ENCODE results near the gene PAX8. TPM values are rescaled to one million over a fixed set of nuclear protein-coding genes. Genes with fewer than 3 reads are reported as not detected.
"Not testable (repeated sequence)": the region's sequence is repeated elsewhere in the genome, so short reads cannot be mapped to it uniquely, and the experiment has no call there.

The PAX8 gene
- polyA plus RNA-seq, 1 donor from 2014 or later: 0.85 TPM

- peak overlapping the region in 1 of 3 donors; percentile 81 for H3K27ac Mint-ChIP-seq
These were observed 38.4 kb downstream of the PAX8 start for GRCh38 chr2:113240150-113240914.

DNA sequence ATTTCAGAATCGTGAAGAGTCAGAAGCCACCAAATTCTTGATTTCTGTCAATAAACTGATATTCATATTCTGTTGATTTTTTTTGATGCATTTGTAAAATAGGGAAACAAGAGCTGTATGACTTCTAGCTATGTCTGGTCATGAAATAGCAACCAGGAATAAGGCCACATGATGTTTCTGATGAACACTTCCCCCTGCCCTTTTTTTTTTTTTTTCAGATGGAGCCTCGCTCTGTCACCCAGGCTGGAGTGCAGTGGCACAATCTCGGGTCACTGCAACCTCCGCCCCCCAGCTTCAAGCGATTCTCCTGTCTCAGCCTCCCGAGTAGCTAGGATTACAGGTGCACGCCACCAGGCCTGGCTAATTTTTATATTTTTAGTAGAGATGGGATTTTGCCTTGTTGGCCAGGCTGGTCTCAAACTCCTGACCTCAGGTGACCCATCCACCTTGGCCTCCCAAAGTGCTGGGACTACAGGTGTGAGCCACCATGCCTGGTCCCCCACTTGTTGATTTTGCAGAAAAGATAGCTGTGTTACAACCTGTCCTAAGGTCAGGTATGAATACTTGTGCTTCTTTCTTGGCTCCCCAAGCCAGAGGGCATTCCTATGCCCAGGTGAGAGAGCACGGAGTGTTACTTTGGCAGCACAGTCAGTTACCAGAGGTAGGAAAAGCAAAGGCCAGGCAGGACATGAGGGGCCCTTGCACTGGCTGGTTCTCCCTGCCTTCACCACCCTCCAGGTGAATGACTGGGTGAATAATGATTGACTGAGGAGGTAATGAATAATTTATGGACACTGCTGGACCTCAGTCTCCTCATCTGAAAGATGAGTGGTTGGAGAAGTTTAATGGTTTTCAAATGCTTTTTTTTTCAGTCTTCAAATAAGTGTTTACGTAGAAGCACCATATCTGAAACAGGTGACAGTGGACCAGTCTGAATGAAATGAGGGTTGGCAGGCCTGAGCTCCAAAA, 39.6 kb downstream of the PAX8 start:
- H3K9me3 Mint-ChIP-seq: no peaks in the 10 kb centered on the region
- no peaks in the 10 kb centered on the region for H3K36me3 Mint-ChIP-seq
- no peaks in the 10 kb centered on the region for H3K4me1 Mint-ChIP-seq
- H3K27me3 Mint-ChIP-seq: peaks cover 1% of the 10 kb centered on the region
- H3K27ac Mint-ChIP-seq: no peak overlapping the region
- H3K4me3 Mint-ChIP-seq: no peak overlapping the region

More at GRCh38 chr2:113240150-113240914, 38.4 kb downstream of the PAX8 start:
- Mint-ChIP-seq H3K27me3 (peaks cover 1% of the 10 kb centered on the region), H3K36me3 (peaks cover under 1% of the 10 kb centered on the region), H3K4me3 (no peak overlapping the region), H3K9me3 (no peaks in the 10 kb centered on the region), H3K4me1 (no peaks in the 10 kb centered on the region)

DNA sequence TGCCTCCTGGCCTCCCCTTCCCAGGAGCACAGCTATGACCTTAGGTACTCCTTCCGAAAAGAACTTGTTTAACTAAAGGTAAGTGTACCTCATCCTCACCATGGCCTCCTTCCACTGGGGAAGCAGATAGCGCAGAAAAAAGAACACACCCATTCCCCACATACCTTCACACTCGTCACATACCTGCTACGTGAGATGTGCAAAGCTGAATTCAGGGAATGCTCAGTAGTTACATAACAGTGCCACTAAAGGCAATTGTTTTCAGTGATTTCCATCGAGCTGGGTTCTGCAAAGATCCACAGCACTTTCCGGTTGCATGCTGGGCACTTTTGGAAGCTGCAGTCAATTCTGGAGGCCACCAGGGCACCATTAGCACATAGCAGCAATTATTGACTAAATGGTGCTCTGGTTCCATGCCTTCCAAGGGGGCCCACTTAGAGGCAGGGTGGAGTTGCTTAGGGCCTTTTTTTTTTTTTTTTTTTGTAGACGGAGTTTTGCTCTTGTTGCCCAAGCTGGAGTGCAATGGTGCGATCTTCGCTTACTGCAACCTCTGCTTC, 41.0 kb downstream of the PAX8 start:
- no peaks in the 10 kb centered on the region for H3K27me3 Mint-ChIP-seq
- H3K27ac Mint-ChIP-seq: no peak overlapping the region
- H3K36me3 Mint-ChIP-seq: no peaks in the 10 kb centered on the region
- no peaks in the 10 kb centered on the region for H3K9me3 Mint-ChIP-seq
- no peaks in the 10 kb centered on the region for H3K4me1 Mint-ChIP-seq
- peak overlapping the region in 2 of 4 donors; percentile 47 to 65 for H3K4me3 Mint-ChIP-seq

- peak overlapping the region in 2 of 4 donors; percentile 65 to 76 for H3K4me3 Mint-ChIP-seq
These were observed 42.2 kb downstream of the PAX8 start for GRCh38 chr2:113236367-113237159.

DNA sequence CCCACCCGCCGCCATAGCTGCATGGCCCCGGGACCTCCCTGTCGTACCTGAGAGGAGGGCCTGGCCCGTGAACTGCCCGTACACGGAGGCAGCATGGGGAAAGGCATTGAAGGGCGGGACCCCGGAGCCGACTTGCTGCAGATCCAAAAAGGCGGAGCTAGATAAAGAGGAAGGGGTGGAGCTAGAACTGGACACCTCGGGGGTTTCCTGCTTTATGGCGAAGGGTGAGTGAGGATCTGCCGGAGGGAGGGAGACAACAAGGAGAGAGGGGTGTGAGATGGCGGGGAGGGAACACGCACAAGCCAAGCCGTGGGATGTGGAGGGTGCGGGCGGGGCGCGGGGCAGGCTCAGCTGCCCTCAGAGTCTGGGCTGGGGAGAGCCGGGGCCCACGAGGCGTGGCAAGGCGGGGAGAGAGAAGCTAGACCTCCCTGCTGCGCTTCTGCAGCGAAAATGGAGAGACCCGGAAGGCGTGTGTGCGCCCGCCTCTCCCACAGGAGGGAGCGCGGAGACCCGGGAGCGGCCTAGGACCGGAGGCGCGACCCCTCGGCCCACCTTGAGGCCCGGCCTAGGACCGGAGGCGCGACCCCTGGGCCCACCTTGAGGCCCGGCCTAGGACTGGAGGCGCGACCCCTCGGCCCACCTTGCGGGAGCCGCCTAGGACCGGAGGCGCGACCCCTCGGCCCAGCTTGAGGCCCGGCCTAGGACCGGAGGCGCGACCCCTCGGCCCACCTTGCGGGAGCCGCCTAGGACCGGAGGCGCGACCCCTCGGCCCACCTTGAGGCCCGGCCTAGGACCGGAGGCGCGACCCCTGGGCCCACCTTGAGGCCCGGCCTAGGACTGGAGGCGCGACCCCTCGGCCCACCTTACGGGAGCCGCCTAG, 43.1 kb downstream of the PAX8 start:
- Mint-ChIP-seq H3K27ac (peak overlapping the region; percentile 84 to 89 (median 85)), H3K4me3 (peak overlapping the region; percentile 75 to 97 (median 90))
- not testable (repeated sequence) for H3K27me3 Mint-ChIP-seq, H3K9me3 Mint-ChIP-seq, H3K4me1 Mint-ChIP-seq, H3K36me3 Mint-ChIP-seq

More at GRCh38 chr2:113236367-113237159, 42.2 kb downstream of the PAX8 start:
- Mint-ChIP-seq H3K4me1 (no peaks in the 10 kb centered on the region), H3K36me3 (no peaks in the 10 kb centered on the region), H3K27ac (no peak overlapping the region), H3K27me3 (no peaks in the 10 kb centered on the region), H3K9me3 (no peaks in the 10 kb centered on the region)

- no peaks in the 10 kb centered on the region for H3K27me3 Mint-ChIP-seq
- H3K9me3 Mint-ChIP-seq: no peaks in the 10 kb centered on the region
- no peaks in the 10 kb centered on the region for H3K4me1 Mint-ChIP-seq
- peak overlapping the region; percentile 75 to 97 (median 90) for H3K4me3 Mint-ChIP-seq
- peak overlapping the region in 2 of 3 donors; percentile 85 to 89 for H3K27ac Mint-ChIP-seq
- no peaks in the 10 kb centered on the region for H3K36me3 Mint-ChIP-seq
These were observed 43.9 kb downstream of the PAX8 start for GRCh38 chr2:113234721-113235346.

DNA sequence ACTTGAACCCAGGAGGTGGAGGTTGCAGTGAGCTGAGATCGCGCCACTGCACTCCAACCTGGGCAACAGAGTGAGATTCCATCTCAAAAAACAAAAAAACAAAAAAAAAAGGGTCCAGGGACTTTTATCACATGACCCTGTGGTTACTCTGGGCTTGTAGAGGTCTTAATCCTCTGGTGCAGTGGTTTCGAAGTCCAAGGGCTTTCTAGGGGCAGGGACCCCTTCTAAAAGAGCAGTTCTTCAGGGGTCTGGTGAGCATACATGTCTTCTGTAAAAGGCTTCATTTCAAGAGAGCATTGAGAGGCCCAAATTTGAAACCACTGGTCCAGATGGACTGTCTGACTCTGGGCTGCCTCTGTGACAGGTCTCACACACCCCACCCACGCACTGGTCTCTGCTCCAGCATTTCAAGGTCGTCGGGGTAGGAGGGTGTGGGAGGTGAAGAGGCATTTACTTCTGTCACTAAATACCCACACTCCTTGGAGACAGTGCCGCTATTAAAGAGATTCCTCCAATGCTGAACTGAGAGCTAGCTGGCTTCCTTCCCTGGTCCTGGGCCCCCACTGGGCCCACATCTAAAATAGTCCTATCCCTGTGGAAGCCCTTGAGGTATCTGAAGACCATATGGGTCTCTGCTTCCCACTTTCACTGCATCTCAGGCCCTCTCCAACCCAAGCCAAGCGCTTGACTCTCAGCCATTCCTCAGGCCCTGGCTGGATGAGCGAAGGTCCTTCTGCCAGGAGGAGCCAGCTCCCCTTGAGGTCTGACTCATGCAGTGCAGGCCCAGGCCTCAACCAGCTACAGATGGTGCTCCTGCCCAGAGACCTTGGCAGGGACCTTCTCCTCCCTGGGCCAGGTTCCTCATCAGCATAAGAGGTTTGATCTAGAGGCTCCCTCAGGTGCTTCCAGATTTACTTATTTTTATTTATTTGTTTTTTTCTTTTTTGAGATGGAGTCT, 44.8 kb downstream of the PAX8 start:
- H3K4me1 Mint-ChIP-seq: no peaks in the 10 kb centered on the region
- no peaks in the 10 kb centered on the region for H3K36me3 Mint-ChIP-seq
- H3K27me3 Mint-ChIP-seq: peaks cover 1% of the 10 kb centered on the region
- H3K27ac Mint-ChIP-seq: peak overlapping the region in 1 of 3 donors; percentile 50
- peak overlapping the region in 1 of 4 donors; percentile 23 for H3K4me3 Mint-ChIP-seq
- no peaks in the 10 kb centered on the region for H3K9me3 Mint-ChIP-seq

GRCh38 chr2:113232740-113233139, 46.0 kb downstream of the PAX8 start:
- Mint-ChIP-seq H3K36me3 (no peaks in the 10 kb centered on the region), H3K4me3 (no peak overlapping the region), H3K27me3 (peaks cover 1% of the 10 kb centered on the region), H3K9me3 (no peaks in the 10 kb centered on the region), H3K27ac (no peak overlapping the region), H3K4me1 (no peaks in the 10 kb centered on the region)

DNA sequence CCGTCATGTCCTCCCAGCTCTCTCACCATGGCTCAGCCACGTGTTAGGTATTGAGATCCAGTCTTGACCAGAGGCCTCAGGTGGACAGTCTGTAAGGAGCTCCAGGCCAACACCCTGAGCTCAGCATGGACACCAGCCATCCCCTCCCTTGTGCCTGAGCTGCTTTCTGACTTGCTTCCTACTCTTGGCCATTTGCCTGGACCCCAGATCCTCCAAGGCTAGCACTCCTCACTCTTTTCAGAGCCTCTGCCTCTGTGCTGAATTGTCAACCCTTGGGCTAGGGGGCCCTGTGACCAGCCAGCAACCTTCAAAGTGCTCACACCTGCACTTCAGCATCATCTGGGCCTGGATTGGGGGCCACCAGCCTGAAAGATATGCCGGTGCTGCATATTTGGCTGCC, 46.6 kb downstream of the PAX8 start:
- peaks cover 1% of the 10 kb centered on the region for H3K27me3 Mint-ChIP-seq
- no peaks in the 10 kb centered on the region for H3K4me1 Mint-ChIP-seq
- H3K4me3 Mint-ChIP-seq: no peak overlapping the region
- no peak overlapping the region for H3K27ac Mint-ChIP-seq
- H3K9me3 Mint-ChIP-seq: no peaks in the 10 kb centered on the region
- no peaks in the 10 kb centered on the region for H3K36me3 Mint-ChIP-seq

- Mint-ChIP-seq H3K27ac (no peak overlapping the region), H3K36me3 (no peaks in the 10 kb centered on the region), H3K4me3 (no peak overlapping the region), H3K27me3 (peaks cover 1% of the 10 kb centered on the region), H3K9me3 (no peaks in the 10 kb centered on the region), H3K4me1 (no peaks in the 10 kb centered on the region)
These were observed 47.7 kb downstream of the PAX8 start for GRCh38 chr2:113231064-113231463.

GRCh38 chr2:113230531-113230930, 48.2 kb downstream of the PAX8 start:
- no peaks in the 10 kb centered on the region for H3K4me1 Mint-ChIP-seq
- H3K27ac Mint-ChIP-seq: no peak overlapping the region
- H3K36me3 Mint-ChIP-seq: no peaks in the 10 kb centered on the region
- no peaks in the 10 kb centered on the region for H3K9me3 Mint-ChIP-seq
- H3K4me3 Mint-ChIP-seq: no peak overlapping the region
- H3K27me3 Mint-ChIP-seq: peaks cover 1% of the 10 kb centered on the region

GRCh38 chr2:113229795-113230194, 48.9 kb downstream of the PAX8 start:
- H3K36me3 Mint-ChIP-seq: no peaks in the 10 kb centered on the region
- no peaks in the 10 kb centered on the region for H3K4me1 Mint-ChIP-seq
- no peak overlapping the region for H3K4me3 Mint-ChIP-seq
- H3K27ac Mint-ChIP-seq: no peak overlapping the region
- peaks cover 1% of the 10 kb centered on the region for H3K27me3 Mint-ChIP-seq
- H3K9me3 Mint-ChIP-seq: no peaks in the 10 kb centered on the region

Data from IgD-negative memory B cell (primary cell).